GM21423 (cell line): ENCODE results near the gene ARPC4.
"Not testable (repeated sequence)": the region's sequence is repeated elsewhere in the genome, so short reads cannot be mapped to it uniquely, and the experiment has no call there.

ENCODE experiments used
- ATAC-seq: cut with Tn5 transposase; IDR thresholded peaks from one replicate; pipeline ENCODE4 v1.9.1; 2021; ENCODE audit warnings: mild to moderate bottlenecking, moderate library complexity; ENCODE audit not compliant: unreplicated experiment

The ARPC4 gene

DNA sequence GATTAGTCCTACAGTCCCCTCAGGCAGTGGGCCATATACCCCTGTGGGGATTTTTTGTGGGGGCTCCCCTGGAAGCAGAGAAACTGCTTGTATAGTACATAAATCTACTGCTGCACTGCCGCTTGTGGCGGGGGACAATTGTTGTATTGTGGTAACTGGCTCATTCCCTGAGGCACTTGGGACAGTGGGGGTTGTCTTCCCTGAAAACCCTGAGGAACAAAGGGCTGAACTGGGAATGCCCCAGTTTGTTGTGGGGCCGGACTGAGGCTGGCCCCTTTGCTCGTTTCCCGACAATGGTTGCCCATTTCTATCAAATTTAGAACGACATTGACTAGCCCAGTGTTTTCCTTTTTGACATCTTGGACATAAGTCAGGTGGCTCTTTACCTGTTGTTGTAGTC, 58.5 kb downstream of the ARPC4 start:
- not testable (repeated sequence) for ATAC-seq

GRCh38 chr3:9851926-9852325, 59.0 kb downstream of the ARPC4 start:
- not testable (repeated sequence) for ATAC-seq

DNA sequence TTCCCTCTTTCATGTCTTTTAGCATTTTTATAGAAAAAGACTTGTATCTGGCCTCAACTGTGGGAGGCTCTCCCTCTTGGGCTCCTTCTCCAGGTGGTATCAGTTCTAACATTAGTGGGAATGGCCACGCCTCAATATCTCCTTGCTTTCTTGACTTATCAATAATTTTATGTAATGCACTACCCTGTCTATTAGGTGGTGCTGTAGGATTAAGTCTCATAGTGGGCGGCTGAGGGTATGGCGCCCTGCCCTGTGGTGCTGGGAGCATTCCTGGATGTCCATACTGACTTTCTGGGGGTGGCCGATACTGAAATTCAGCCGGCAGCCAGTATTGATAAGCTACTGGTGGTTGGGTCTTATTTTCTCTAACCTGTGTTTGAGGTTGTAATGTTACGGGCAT, 59.6 kb downstream of the ARPC4 start:
- ATAC-seq, result no peak

DNA sequence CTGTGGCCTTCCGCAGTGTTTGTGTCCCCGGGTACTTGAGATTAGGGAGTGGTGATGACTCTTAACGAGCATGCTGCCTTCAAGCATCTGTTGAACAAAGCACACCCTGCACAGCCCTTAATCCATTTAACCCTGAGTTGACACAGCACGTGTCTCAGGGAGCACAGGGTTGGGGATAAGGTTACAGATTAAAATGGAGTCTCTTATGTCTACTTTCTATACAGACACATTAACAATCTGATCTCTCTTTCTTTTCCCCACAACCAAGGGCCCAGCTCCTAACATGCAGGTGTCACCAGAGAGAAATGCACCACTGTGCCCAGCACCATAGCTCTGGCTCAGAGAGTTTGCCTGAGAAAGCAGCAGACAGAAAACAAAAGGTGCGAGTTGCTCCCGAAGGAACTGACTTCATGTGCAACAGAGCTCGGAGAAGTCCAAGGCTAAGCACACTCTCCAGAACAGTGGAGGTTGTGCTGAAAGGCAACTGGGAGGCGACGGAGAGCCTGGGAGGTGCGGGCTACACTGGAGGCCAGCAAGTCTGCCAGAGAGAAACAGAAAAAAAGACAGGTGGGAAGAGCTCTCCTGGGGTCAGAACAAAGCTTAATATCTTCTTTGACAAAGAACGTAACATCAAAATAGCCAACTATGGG, 61.5 kb downstream of the ARPC4 start:
- ATAC-seq, result not testable (repeated sequence)

DNA sequence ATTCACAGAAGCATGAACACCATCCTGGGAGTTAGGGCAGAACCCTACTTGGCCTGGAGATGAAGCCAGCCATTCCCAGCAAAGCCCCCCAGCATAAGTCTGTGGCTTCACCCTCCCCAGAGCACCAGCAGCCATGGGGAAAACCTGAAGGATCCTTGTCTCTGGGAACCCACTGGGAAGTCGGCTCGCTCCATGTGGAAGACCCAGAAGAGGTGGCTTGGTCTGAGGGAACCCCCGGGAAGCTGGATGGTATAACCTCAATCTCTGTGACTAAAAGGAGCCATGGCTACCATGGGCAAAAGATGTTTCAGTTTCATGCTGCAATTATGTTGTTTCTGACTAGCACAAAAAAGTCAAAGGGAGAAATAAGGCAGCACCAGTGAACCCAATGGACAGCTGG, 62.7 kb downstream of the ARPC4 start:
- no peak for ATAC-seq
